HG03066 (cell line): ENCODE measurements around the gene ZNF664.

ENCODE experiments used
- ATAC-seq: cut with Tn5 transposase; IDR thresholded peaks from one replicate; pipeline ENCODE4 v1.9.1; 2021; ENCODE audit warnings: low read depth; ENCODE audit not compliant: unreplicated experiment

Gene ZNF664

DNA sequence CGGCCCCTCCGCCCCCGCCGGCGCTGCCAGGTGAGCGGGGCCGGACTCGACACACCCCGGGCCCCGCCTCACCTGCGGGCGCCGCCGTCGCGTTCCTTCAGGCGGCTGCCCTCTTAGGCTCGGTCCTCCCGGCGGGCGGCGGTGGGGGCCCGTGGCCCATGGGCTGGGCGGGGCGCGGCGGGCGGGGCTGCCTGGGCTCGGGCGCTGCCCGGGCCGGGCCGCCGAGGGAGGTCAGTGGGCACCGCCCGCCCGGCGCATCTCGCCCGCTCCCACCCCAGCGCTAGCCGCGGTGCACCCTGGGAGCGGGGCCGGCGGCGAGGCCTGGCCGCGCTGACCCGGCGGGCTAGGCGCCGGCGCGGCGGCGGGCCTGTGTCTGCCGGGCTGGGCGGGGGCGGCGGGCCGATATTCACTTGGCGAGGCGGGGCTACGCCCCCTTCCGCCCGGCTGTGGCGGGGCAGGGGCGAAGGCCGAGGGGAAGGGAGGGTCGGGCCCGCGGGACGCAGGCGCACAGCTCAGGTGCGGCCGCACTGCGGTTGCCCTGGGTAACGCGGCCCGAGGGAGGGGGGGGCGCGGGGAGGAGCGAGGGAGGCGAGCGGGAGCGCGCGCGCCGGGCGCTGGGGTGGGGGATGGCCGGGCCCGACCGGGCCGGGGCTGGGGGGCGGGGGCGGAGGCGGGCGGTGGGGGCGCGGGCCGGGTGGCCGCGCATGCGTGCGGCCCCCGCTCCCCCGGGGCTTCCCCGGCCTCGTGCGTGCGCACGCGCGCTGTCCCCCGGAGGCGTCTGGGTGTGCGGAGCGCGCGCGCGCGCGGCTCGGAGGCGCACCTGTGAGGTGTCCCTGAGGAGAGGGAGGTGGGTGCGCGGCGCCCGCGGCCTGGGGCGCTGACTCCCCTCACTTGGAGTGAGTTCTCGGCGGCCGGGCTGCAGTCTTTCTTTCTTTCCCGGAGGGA is at the start of gene ZNF664, which contains the start of gene CCDC92:
Gene ZNF664 (plus strand): TSS at position 759 of the 945 bp plus-strand sequence. CDS start 38,930 bp downstream, outside the sequence.
Gene CCDC92 (minus strand): TSS at position 375 of the 945 bp plus-strand sequence. CDS start 28,526 bp downstream, outside the sequence.
- peak; percentile 72 for ATAC-seq

DNA sequence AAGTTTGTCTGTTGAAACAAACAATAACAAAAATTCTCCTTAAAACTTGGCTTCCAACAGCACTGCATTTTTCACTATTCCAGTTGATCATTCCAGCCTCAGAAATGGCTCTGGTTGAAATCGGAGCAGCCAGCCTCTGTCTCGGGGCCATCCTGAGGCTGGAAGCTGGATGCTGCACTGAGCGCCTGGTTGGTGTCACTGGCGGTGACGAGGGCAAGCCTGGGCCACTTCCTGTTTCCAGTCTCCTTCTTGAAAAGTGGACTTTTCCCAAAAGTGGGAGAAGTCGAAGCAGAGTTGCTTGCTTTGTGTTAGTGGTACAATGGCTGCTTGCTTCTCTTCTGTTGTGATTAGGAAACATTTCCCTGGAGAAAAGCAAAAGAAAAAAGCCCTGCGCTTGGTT is 49.1 kb upstream of the ZNF664 start:
- ATAC-seq, result no peak

DNA sequence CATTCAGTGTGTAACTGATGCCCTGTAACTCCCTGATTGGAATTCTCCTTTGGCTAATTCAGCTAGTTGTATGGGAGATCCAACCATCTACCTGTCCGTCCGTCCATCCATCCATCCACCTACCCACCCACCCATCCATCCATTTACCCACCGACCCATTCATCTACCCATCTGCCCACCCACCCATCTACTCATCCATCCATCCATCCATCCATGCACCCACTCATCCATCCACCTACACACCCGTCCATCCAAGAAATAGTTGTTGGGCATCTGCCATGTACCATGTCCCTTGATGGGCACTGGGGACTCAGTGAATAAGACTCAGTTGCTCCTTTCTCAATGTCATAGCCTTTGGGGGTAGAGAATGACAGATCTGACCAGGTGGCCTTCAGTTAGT is 48.5 kb upstream of the ZNF664 start:
- no peak for ATAC-seq

- ATAC-seq, result no peak
These were observed 44.6 kb upstream of the ZNF664 start for GRCh38 chr12:123928274-123928865.

DNA sequence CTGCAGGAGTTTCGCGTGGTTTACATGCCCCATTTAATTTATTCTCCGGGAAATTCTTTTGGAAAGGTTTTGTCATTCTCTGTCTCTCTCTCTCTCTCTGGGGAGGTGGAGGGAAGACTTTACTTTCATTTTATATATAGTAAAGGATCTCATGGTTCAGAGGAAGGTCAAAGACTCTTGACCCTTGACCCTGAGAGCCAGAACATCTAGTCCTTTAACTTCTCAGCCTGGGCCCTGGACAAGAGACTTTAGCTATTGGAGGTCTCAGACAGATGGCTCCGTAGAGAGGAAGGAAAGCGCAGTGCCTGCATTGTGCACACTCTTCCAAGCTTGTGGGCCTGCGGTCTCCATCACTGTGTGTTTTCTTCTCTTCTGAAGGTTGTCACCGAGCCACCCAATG is 44.1 kb upstream of the ZNF664 start:
- ATAC-seq, result no peak

GRCh38 chr12:123929946-123930583 is 43.0 kb upstream of the ZNF664 start:
- no peak for ATAC-seq

- no peak for ATAC-seq
These were observed 41.2 kb upstream of the ZNF664 start for GRCh38 chr12:123931686-123932321.

DNA sequence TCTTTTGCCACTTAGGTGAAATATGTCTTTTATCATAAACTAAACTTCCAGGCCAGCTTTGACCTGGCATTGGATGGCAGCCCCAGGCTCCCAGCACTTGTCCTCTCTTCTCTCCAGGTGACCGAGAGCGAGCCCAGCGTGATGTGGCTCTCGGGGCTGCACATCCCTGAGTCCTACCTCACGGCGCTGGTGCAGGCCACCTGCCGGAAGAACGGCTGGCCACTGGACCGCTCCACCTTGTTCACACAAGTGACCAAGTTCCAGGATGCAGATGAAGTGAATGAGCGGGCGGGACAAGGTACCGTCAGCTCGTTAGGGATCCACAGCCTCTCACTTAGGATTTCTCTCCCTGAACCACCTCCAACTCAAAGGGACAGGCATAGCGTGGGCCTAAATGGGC is 39.8 kb upstream of the ZNF664 start:
- no peak for ATAC-seq

DNA sequence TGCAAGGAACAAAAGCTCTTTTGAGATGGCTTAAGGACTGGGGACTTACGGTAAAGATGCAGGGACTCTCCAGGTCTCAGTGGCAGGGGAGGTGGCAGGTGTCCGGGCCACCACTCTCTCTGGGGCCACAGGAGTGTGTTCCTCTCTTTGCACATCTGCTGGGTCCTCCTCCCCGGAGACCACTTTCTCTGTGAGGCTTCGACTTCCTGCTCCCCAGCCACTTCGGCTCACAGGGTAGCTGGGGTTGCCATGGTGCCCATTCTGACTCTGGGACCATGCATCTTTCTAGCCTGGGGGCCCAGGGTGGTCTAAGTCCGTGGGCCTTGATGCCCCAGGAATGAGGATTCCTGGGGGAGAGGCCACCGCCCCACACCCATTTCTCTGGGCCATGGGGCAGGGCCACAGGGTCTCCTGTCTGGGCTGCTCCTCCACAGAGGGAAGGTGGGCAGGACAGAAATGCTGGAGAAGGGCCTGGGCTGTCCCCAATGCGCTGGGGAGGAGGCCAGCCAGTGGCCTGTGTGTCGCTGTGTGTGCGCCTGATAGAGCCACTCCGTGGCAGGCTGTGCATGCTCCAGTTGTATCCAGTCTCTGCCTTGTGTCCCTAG is 38.9 kb upstream of the ZNF664 start:
- ATAC-seq, result no peak

DNA sequence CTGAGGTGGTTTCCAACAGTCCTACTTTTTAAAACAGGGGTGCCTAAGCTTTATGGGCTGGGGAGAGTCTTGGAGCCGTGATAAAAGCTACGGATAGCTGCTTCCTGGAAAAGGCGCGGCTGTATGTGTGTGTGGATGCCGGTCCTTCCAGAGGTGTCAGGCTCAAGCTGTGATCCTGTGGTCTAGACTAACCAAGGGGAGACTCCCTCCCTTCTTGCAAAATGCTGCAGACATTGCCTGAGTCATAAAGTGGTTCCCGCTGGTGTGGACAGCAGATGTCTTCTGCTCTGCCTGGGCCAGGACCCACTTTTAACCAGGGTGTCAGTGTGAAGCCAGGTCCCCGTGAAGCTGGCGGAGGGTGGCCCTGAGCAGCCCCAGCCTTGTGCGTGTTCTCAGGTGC is 38.2 kb upstream of the ZNF664 start:
- no peak for ATAC-seq

DNA sequence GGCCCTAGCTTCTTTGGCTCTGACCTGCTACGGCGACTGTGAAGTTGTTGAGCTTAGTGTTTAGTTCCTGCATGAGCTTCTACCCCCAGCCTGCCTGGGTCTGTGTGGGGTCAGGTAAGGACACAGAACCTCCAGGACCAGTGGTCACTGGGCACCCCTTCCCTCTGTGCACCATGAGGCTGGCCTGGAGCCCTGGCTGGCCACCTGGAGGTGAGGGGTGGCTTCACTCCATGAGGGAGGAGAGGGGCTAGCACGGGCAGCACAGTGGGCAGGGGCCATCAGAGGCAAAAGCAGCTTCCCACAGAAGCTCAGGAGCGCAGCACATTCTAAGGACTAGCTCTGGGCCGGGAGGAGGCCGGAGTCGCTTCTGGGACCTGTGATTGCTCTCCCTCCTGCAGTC is 37.1 kb upstream of the ZNF664 start:
- no peak for ATAC-seq

DNA sequence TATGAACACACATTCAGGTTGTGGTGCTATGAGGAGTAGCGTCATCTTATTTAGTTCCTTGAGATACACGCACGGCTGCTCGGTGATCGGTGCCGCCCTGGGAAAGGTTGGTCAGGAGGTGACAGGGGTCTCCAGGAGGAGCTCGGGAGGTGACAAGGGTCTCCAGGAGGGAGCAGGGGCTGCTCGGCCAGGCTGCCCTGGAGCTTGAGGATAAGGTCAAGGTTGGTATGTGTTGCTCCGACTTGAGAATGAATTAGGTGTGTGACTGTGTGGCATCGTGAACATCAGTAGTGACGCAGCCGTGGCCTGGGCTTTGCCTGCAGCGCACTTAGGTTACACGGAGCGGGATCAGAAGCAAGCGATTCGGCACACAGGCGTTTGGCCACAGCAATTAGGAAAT is 36.5 kb upstream of the ZNF664 start:
- no peak for ATAC-seq

GRCh38 chr12:123936956-123937706 is 35.9 kb upstream of the ZNF664 start:
- ATAC-seq, result no peak

DNA sequence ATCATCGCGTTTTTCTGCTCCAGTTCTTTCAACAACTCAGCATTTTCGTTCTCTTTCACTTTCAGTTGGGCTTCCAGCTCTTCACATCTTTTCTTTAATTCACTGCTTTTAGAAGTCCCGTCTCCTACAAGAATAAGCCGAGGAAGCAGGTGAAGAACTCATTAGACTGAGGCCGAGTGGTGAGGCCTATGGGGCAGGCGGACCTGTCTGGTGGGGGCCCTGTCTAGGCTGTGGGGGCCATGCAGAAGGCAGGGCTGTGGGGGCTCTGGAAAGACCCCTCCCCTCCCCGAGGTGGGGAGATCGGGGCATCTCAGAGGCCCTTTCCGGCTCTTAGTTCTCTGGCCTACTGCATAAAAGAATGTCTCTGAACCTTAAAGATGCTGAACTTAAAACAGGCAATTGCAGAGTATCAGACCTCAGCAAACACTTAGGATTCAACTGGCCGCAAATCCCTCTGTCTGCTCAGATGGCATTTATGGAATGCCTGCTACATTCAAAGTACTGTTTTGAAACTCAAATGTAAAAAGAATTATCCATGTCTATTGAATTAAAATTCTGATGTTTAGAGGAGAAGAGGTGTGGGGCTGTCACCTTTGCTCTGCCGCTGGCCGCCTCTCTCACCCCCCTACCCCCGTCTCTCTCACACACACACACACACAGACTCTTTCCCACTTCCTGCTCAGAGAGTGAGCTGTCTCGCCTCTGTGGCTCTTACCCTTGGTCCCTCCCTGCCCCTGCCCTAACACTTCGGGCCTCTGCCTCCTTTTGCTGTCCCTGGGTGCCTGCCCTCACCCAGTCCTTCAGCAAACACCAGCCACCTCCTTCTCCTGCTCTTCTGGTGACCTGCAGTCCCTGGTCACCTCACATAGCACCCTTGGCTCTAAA is 35.1 kb upstream of the ZNF664 start:
- ATAC-seq, result no peak

DNA sequence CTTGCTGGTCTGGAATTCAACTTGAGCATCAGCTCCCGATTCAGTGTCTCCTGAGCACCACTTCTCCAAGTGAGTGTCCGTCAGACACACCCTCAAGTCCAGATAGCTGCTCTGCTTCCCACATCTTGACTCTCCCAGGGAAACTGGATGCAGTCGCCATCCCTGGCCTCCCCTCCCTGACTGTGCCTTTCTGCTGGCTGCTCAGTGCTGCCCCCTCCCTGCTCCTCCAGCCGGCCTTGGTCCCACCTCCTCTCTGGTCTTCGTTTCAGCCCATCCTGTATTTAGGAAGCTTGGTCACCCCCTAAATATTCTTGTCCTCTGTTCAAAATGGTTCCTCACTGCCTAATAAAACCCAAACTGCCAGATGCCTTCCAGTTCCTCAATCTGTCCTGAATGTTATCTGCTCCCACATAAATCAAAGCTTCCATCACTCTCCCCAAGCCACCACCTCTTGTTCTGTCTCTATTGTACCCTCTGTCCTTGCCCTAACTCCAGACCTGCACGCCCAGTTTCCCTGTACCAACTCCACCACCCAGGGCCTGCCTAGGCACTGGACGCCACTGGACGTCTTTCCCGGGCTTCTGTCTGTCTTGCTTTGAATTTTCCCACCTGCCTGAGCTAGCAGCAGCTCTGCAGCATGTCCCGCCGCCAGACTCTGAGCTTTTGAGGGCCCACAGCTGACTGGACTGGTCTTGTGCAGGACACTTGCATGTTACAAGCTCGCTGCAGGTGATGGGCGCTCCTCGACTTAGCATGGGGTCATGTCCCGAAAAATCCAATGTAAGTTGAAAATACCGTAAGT is 34.1 kb upstream of the ZNF664 start:
- no peak for ATAC-seq

- ATAC-seq, result no peak
These were observed 33.0 kb upstream of the ZNF664 start for GRCh38 chr12:123939716-123940626.

- no peak for ATAC-seq
These were observed 32.4 kb upstream of the ZNF664 start for GRCh38 chr12:123940627-123940966.
